ENCODE results near the gene TUBGCP3.
A peak's percentile ranks its signal among the peaks of the same experiment; 100 is the strongest.

TUBGCP3 gene

GRCh38 chr13:112580211-112580610, 7.7 kb downstream of the TUBGCP3 start:
- no peaks in the 10 kb centered on the region for H3K27me3 ChIP-seq
- H3K27ac ChIP-seq: no peak overlapping the region
- no peak overlapping the region for H3K4me3 ChIP-seq (ENCODE audit: low read depth in 1 of 2, low read length in 1 of 2)
- peaks cover 40 to 43% of the 10 kb centered on the region in 2 experiments for H3K4me1 ChIP-seq (ENCODE audit: control insufficient read depth in 1 of 2, insufficient read depth in 1 of 2, low read depth in 1 of 2, low read length in 1 of 2)
- H3K36me3 ChIP-seq: no peaks in the 10 kb centered on the region
- TF ChIP-seq CTCF (IDR thresholded peaks at IDR 0.05): no peak
- H3K9me3 ChIP-seq: no peaks in the 10 kb centered on the region

DNA sequence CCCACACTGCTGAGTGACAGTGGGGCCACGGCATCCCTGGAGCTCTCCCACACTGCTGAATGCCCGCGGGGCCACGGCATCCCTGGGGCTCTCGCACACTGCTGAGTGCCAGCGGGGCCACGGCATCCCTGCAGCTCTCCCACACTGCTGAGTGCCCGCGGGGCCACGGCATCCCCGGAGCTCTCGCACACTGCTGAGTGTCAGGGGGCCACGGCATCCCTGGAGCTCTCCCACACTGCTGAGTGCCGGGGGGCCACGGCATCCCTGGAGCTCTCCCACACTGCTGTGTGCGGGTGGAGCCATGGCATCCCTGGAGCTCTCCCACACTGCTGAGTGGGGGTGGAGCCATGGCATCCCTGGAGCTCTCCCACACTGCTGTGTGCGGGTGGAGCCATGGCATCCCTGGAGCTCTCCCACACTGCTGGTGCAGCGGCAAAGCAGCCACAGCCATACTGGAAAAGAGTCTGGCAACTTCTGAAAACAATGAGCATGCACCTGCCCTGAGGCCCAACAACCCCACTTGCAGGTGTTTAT, 8.6 kb downstream of the TUBGCP3 start:
- no peaks in the 10 kb centered on the region for H3K36me3 ChIP-seq
- no peak overlapping the region for H3K4me3 ChIP-seq (ENCODE audit: low read depth in 1 of 2, low read length in 1 of 2)
- H3K27me3 ChIP-seq: no peaks in the 10 kb centered on the region
- H3K9me3 ChIP-seq: no peaks in the 10 kb centered on the region
- no peak for TF ChIP-seq CTCF (IDR thresholded peaks at IDR 0.05)
- no peak overlapping the region for H3K27ac ChIP-seq
- H3K4me1 ChIP-seq (ENCODE audit: control insufficient read depth in 1 of 2, insufficient read depth in 1 of 2, low read depth in 1 of 2, low read length in 1 of 2): peaks cover 43 to 44% of the 10 kb centered on the region in 2 experiments

GRCh38 chr13:112576768-112577167, 11.2 kb downstream of the TUBGCP3 start:
- TF ChIP-seq CTCF (IDR thresholded peaks at IDR 0.05): no peak
- no peak overlapping the region for H3K27ac ChIP-seq
- H3K4me3 ChIP-seq (ENCODE audit: low read depth in 1 of 2, low read length in 1 of 2): no peak overlapping the region
- no peaks in the 10 kb centered on the region for H3K9me3 ChIP-seq
- no peaks in the 10 kb centered on the region for H3K27me3 ChIP-seq
- H3K36me3 ChIP-seq: no peaks in the 10 kb centered on the region
- H3K4me1 ChIP-seq (ENCODE audit: control insufficient read depth in 1 of 2, insufficient read depth in 1 of 2, low read depth in 1 of 2, low read length in 1 of 2): peaks cover 23 to 28% of the 10 kb centered on the region in 2 experiments

DNA sequence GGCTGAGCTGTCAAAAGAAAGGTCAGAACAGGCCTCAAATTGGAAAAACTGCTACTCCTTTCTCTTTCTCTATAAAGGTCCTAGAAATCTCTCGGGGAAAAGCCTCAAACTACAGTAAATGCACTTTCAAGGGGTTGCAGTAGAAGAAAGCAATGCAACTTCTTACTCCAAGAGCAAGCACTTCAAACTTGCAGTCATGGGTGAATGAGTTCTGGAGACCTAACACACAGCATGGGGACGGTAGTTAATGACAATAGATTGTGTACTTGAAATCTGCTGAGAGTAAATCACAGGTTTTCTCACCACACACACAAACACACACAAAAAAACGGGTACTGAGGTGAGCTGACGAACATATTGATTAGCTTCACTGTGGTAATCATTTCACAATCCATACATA, 11.8 kb downstream of the TUBGCP3 start:
- Histone ChIP-seq H3K9me3 (no peaks in the 10 kb centered on the region), H3K27me3 (no peaks in the 10 kb centered on the region), H3K27ac (no peak overlapping the region), H3K36me3 (no peaks in the 10 kb centered on the region), H3K4me3 (ENCODE audit: low read depth in 1 of 2, low read length in 1 of 2) (no peak overlapping the region), H3K4me1 (ENCODE audit: control insufficient read depth in 1 of 2, insufficient read depth in 1 of 2, low read depth in 1 of 2, low read length in 1 of 2) (peaks cover 21 to 25% of the 10 kb centered on the region in 2 experiments)
- TF ChIP-seq CTCF (IDR thresholded peaks at IDR 0.05): no peak

- Histone ChIP-seq H3K4me3 (ENCODE audit: low read depth in 1 of 2, low read length in 1 of 2) (no peak overlapping the region), H3K4me1 (ENCODE audit: control insufficient read depth in 1 of 2, insufficient read depth in 1 of 2, low read depth in 1 of 2, low read length in 1 of 2) (peaks cover 21 to 30% of the 10 kb centered on the region in 2 experiments), H3K27ac (peak overlapping the region; percentile 75), H3K36me3 (no peaks in the 10 kb centered on the region), H3K9me3 (no peaks in the 10 kb centered on the region), H3K27me3 (no peaks in the 10 kb centered on the region)
- no peak for TF ChIP-seq CTCF (IDR thresholded peaks at IDR 0.05)
Measured at GRCh38 chr13:112575675-112576074, 12.3 kb downstream of the TUBGCP3 start.
